HEK293T (cell line): ENCODE results near the gene CACUL1.
"Not testable (repeated sequence)": the region's sequence is repeated elsewhere in the genome, so short reads cannot be mapped to it uniquely, and the experiment has no call there.

Experiments
- CTCF ChIA-PET: fragments of 350-600 bp; formaldehyde crosslinking; extraction: SDS; loops from one replicate; lab custom pipeline; 2021; ENCODE audit warnings: antibody characterized with exemption, inconsistent platforms; lab: Yijun Ruan, JAX
- POLR2A ChIA-PET: fragments of 350-600 bp; formaldehyde crosslinking; extraction: SDS; loops from one replicate; lab custom pipeline; 2020; ENCODE audit warnings: antibody characterized with exemption, inconsistent platforms; lab: Yijun Ruan, JAX
- DNase-seq: peaks from one replicate; pipeline ENCODE4 v3.0.0; 2012; ENCODE audit warnings: mixed read lengths; ENCODE audit errors: extremely low spot score
- ARNT ChIP-seq: fragments of 450-650 bp; IDR thresholded peaks from 2 replicates; pipeline ENCODE4 v1.6.1; 2017; ENCODE audit warnings: mild to moderate bottlenecking
- BHLHE40 ChIP-seq: fragments of 450-650 bp; IDR thresholded peaks from 2 replicates; pipeline ENCODE4 v1.6.1; 2016; ENCODE audit warnings: mild to moderate bottlenecking, moderate library complexity, borderline replicate concordance
- CTBP1 ChIP-seq: fragments of 450-650 bp; IDR thresholded peaks from 2 replicates; pipeline ENCODE4 v1.6.1; 2016; ENCODE audit warnings: borderline replicate concordance
- ELF4 ChIP-seq: fragments of 450-650 bp; IDR thresholded peaks from 2 replicates; pipeline ENCODE4 v1.6.1; 2017; ENCODE audit warnings: antibody characterized with exemption
- FOXA1 ChIP-seq: fragments of 450-650 bp; IDR thresholded peaks from 2 replicates; pipeline ENCODE4 v1.6.1; 2016; ENCODE audit warnings: mild to moderate bottlenecking
- FOXK2 ChIP-seq: fragments of 450-650 bp; IDR thresholded peaks from 2 replicates; pipeline ENCODE4 v1.6.1; 2016; ENCODE audit warnings: mild to moderate bottlenecking
- FOXM1 ChIP-seq: fragments of 450-650 bp; IDR thresholded peaks from 2 replicates; pipeline ENCODE4 v1.6.1; 2017; ENCODE audit warnings: mild to moderate bottlenecking, borderline replicate concordance
- HDGF ChIP-seq: fragments of 450-650 bp; IDR thresholded peaks from 2 replicates; pipeline ENCODE4 v1.6.1; 2017; ENCODE audit warnings: antibody characterized with exemption, borderline replicate concordance
- L3MBTL2 ChIP-seq: fragments of 450-650 bp; conservative IDR thresholded peaks from 2 replicates; pipeline ENCODE4 v1.6.1; 2016; ENCODE audit warnings: mild to moderate bottlenecking
- LEF1 ChIP-seq: fragments of 450-650 bp; IDR thresholded peaks from 2 replicates; pipeline ENCODE4 v1.6.1; 2017; ENCODE audit warnings: mild to moderate bottlenecking, borderline replicate concordance
- NFRKB ChIP-seq: fragments of 450-650 bp; IDR thresholded peaks from 2 replicates; pipeline ENCODE4 v1.6.1; 2016; ENCODE audit warnings: mild to moderate bottlenecking, moderate library complexity
- SP1 ChIP-seq: fragments of 450-650 bp; IDR thresholded peaks from 2 replicates; pipeline ENCODE4 v1.6.1; 2017
- SUZ12 ChIP-seq: fragments of 450-650 bp; IDR thresholded peaks from 2 replicates; pipeline ENCODE4 v1.6.1; 2016; ENCODE audit warnings: mild to moderate bottlenecking
- TARDBP ChIP-seq: fragments of 450-650 bp; IDR thresholded peaks from 2 replicates; pipeline ENCODE4 v1.6.1; 2016
- ZNF384 ChIP-seq: fragments of 450-650 bp; IDR thresholded peaks from 2 replicates; pipeline ENCODE4 v1.6.1; 2016
- TF ChIP-seq, protein P1 (sequence below): fragments of 450-650 bp; IDR thresholded peaks from 2 replicates; pipeline ENCODE4 v1.6.1; 2016

The CACUL1 gene

DNA sequence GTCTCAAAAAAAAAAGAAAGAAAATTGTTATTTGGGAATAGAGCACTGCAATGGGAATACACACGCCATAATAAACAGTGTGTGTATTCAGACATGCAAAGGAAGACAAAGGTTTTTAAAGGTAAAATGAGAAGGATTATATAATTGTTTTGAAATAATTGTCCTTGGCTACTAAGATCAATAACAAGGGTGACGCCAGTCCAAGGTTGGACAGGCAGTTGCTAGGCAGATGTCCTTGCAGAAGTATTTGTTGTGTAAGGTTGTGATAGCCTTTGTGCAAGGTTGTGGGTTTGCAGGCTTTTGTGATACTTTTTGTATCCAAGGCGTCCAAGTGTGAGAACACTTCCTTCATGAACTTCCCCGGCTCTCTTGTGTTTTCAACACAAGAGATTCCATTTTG, 87.0 kb downstream of the CACUL1 start:
- CTCF ChIA-PET, result no interaction called here
- no peak for DNase-seq
- POLR2A ChIA-PET, result no interaction called here
- TF ChIP-seq BHLHE40, result no peak

DNA sequence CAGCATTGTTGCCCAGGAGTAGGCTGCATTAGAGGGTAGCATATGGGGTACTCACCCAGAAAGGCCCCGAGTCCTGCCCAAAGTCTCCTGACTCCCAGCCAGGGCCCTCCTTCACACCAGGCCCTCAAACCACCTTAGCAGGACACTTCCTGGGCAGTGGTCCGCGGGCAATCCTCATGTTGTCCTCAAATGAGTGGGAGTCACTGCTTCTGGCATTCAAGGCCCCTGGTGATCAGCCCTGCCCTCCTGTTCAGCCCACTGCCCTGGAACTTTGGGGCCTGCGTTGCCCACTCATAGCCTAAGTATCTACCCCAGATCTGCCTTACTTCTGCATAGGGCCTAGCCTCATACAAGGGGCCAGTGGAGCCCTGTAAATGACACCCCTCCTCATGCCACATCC, 88.4 kb downstream of the CACUL1 start:
- ChIA-PET POLR2A (no interaction called here), CTCF (no interaction called here)
- DNase-seq, result no peak
- no peak for TF ChIP-seq HDGF
- TF ChIP-seq NFRKB, result no peak
- no peak for TF ChIP-seq ELF4
- no peak for TF ChIP-seq CTBP1
- no peak for TF ChIP-seq FOXK2
- TF ChIP-seq SUZ12, result no peak
- TF ChIP-seq FOXA1, result no peak
- no peak for TF ChIP-seq SP1
- no peak for TF ChIP-seq ARNT
- no peak for TF ChIP-seq LEF1
- TF ChIP-seq BHLHE40, result no peak
- TF ChIP-seq, protein P1, sequence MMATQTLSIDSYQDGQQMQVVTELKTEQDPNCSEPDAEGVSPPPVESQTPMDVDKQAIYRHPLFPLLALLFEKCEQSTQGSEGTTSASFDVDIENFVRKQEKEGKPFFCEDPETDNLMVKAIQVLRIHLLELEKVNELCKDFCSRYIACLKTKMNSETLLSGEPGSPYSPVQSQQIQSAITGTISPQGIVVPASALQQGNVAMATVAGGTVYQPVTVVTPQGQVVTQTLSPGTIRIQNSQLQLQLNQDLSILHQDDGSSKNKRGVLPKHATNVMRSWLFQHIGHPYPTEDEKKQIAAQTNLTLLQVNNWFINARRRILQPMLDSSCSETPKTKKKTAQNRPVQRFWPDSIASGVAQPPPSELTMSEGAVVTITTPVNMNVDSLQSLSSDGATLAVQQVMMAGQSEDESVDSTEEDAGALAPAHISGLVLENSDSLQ, result no peak
- TF ChIP-seq FOXM1, result no peak
- TF ChIP-seq TARDBP, result no peak
- TF ChIP-seq ZNF384, result no peak
- TF ChIP-seq L3MBTL2, result no peak

DNA sequence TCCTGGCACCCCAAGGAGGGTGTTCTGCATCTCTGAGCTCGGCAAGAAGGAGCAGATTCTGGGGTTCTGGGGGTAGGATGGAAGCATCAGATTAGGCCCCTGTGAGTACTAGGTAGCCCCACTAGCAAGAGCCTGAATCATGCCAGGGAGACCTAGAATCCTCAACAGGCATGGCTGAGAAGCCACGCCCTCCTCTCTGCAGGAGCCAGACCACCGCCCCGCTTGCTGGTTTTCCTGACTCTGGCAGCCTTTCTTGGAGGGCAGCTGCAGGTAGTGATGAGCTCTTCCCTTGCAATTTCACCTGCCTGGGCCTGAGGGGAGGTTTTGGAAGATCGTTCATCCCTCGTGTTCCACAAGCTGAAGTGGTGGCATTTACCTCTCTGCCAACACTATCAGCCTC, 90.4 kb downstream of the CACUL1 start:
- DNase-seq, result no peak
- ChIA-PET CTCF (no interaction called here), POLR2A (interaction anchor here (0.9 kb wide), 1 partner anchor 90 kb away, joined by 3 read pairs; the partner anchor contains the start of gene CACUL1)
- no peak for TF ChIP-seq ELF4
- no peak for TF ChIP-seq NFRKB
- TF ChIP-seq HDGF, result no peak

DNA sequence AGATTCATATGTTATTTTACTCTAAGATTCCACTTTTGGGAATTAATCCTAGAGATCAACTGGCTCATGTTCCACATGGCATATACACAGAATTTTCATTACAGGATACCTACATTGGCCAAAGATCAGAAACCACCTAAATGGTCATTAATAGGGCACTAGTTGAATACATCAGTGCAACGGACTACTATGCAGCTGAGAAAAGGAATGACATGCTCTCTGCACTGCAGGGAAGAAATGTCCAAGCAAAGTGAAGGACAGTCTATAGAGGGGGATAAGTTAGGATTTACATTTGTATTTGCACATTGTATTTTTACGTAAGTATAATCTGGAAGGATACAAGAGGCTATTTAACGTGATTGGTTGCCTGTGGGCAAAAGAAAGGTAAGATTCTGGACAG, 91.6 kb downstream of the CACUL1 start:
- ChIA-PET POLR2A (no interaction called here), CTCF (no interaction called here)
- no peak for DNase-seq
- TF ChIP-seq ARNT, result no peak

DNA sequence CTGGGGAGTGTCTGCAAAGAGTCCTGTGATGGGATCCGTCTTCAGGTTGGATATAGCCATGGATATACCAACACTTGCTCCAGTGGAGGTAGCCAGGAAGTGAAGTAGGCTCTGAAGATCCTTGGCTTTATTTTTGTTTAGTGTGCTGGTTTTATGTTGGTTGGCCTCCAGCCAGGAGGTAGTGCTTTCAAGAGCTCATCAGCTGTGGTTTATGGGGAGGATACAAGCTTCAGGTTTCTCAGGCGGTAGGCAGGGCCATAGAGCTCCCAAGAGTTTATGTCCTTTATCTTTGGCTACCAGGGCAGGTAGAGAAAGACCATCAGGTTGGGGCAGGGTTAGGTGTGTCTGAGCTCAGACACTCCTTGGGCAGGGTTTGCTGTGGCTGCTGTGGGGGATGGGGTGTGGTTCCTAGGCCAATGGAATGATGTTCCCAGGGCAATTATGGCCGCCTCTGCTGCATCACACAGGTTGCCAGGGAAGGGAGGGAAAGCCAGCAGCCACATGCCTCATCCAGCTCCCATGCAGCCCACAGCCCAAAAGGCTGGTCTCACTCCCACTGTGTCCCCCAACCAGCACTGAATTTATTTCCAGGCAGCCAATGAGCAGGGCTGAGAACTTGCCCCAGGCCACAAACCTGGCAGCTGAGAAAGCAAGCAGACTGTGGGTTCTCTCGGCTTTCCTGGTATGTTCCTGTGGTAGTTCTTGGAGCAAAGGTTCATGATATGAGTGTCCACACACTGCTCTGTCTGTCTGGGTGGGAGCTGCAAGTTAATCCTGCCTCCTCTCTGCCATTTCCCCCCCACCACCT, 92.3 kb downstream of the CACUL1 start:
- ChIA-PET POLR2A (no interaction called here), CTCF (no interaction called here)
- no peak for DNase-seq
- TF ChIP-seq HDGF, result no peak
- no peak for TF ChIP-seq ELF4
- TF ChIP-seq SUZ12, result no peak
- TF ChIP-seq L3MBTL2, result no peak; the same call in 1 of the 2 replicates

DNA sequence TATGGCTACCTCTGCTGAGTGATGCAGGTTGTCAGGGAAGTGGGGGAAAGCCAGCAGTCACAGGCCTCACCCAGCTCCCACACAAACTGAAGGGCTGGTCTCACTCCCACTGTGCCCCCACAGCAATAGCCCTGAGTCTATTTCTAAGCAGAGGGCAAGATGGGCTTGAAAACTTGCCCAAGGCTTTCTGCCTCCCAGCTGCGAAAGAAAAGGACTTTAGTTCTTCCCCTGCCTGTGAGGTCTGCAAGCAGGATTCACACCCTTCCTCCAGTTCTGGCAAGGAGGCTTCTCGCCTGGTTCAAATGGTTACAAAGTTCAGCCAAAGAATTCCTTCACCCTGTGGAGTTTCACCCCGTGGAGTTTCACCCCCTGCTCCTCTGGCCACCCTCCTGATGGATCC, 96.0 kb downstream of the CACUL1 start:
- TF ChIP-seq, protein P1, result no peak
- TF ChIP-seq FOXA1 (no peak), ELF4 (no peak), SUZ12 (no peak), L3MBTL2 (no peak), FOXM1 (no peak), ARNT (no peak), NFRKB (no peak), TARDBP (no peak), BHLHE40 (no peak), HDGF (no peak), SP1 (no peak), FOXK2 (no peak), CTBP1 (no peak), LEF1 (no peak)
- no peak for DNase-seq
- ChIA-PET POLR2A (no interaction called here), CTCF (no interaction called here)

DNA sequence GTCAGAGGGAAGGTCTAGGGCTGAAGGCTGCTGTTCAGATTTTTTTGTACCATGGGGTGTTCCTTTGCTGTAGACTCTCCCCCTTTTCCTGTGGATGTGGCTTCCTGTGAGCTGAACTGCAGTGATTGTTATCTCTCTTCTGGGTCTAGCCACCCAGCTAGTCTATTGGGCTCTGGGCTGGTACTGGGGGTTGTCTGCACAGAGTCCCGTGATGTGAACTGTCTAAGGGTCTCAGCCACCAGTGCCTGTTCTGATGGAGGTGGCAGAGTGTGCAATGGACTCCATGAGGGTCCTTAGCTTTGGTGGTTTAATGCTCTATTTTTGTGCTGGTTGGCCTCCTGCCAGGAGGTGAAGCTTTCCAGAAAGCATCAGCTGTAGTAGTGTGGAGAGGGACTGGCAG, 96.6 kb downstream of the CACUL1 start:
- DNase-seq, POLR2A ChIA-PET, CTCF ChIA-PET: not testable (repeated sequence)

DNA sequence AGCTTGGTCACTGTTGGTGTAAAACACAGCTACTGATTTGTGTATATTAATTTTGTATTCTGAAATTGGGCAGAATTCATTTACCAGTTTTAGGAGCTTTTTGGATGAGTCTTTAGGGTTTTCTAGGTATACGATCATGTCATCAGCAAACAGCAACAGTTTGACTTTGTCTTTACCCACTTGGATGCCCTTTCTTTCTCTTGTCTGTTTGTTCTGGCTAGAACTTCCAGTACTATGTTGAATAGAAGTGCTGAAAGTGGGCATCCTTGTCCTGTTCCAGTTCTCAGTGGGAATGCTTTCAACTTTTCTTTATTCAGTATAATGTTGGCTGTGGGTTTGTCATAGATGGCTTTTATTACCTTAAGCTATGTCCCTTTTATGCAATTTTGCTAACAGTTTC, 109.5 kb downstream of the CACUL1 start:
- CTCF ChIA-PET, POLR2A ChIA-PET: not testable (repeated sequence)

More for the DNA sequence above, 109.5 kb downstream of the CACUL1 start:
- not testable (repeated sequence) for DNase-seq
